Vagina (tissue), 2 donors: Measurements from ENCODE around the gene HCFC1. TPM values are rescaled to one million over a fixed set of nuclear protein-coding genes. Genes with fewer than 3 reads are reported as not detected.

Experiments
- DNase-seq, 2 donors: peaks; one replicate each; pipeline ENCODE4 v3.0.0-alpha.2; 2017; ENCODE audit errors: extremely low spot score in 2 of 2
- H3K27ac ChIP-seq: fragments of 200-600 bp; sonication (generic); one replicate; pipeline ENCODE4 v1.5.1; 2019
- H3K27me3 ChIP-seq: fragments of 200-600 bp; sonication (generic); one replicate; pipeline ENCODE4 v1.5.1; 2019
- H3K36me3 ChIP-seq, 2 donors: fragments of 200-600 bp; sonication (generic); one replicate each; pipeline ENCODE4 v1.5.1; 2017 to 2019
- H3K4me1 ChIP-seq: fragments of 200-600 bp; sonication (generic); one replicate; pipeline ENCODE4 v1.5.1; 2019
- H3K4me3 ChIP-seq, 2 donors: fragments of 200-600 bp; sonication (generic); 1 replicate in 1 of 2; 2 replicates in 1 of 2; pipeline ENCODE4 v1.5.1; 2016 to 2019
- H3K9me3 ChIP-seq: fragments of 200-600 bp; sonication (generic); one replicate; pipeline ENCODE4 v1.5.1; 2019
- POLR2A ChIP-seq, 2 donors: fragments of 450-650 bp; IDR thresholded peaks; one replicate each; pipeline ENCODE4 v1.6.1; 2017; ENCODE audit warnings: antibody characterized with exemption in 2 of 2, mild to moderate bottlenecking in 2 of 2, moderate library complexity in 2 of 2
- POLR2AphosphoS5 ChIP-seq, 2 donors: sonication (generic); formaldehyde crosslinking; IDR thresholded peaks; one replicate each; pipeline ENCODE4 v1.9.0; 2017; ENCODE audit warnings: antibody characterized with exemption in 2 of 2, mild to moderate bottlenecking in 2 of 2, low read depth in 1 of 2; ENCODE audit not compliant: insufficient read depth in 1 of 2
- intact Hi-C: fragments of 100-400 bp; cut with DNase I; formaldehyde crosslinking; loops from one replicate; pipeline ENCODE4 v1.15.1; 2023
- total RNA-seq: library from RNA; depleted of rRNA; stranded (reverse); fragments of >200 nt; gene quantifications from one replicate; pipeline ENCODE4 v1.2.3, GENCODE V29; 2016
- TF ChIP-seq, protein P1 (sequence below), 3 experiments: fragments of 450-650 bp in 2 of 3; fragments of 200-600 bp in 1 of 3; sonication (generic) in 1 of 3; IDR thresholded peaks; one replicate each; pipeline ENCODE4 v1.5.1; 2017 to 2019; ENCODE audit warnings: antibody characterized with exemption in 3 of 3, mild to moderate bottlenecking in 2 of 3, moderate library complexity in 2 of 3

The HCFC1 gene
- total RNA-seq, 1 donor from 2014 or later = 38.8 TPM

- no peaks in the 10 kb centered on the region for H3K27me3 ChIP-seq
- peak overlapping the region; percentile 38 for H3K27ac ChIP-seq
- intact Hi-C loops = loop anchor here (10.0 kb wide), 1 partner anchor 136 kb away; the partner anchor contains the start of gene SRPK3
- H3K4me1 ChIP-seq = peaks cover 30% of the 10 kb centered on the region
- H3K4me3 ChIP-seq = no peak overlapping the region
- no peak for DNase-seq
- H3K36me3 ChIP-seq = no peaks in the 10 kb centered on the region
- TF ChIP-seq POLR2AphosphoS5 (IDR thresholded peaks at IDR 0.05; ENCODE audit: insufficient read depth in 1 of 2, low read depth in 1 of 2) = no peak
- TF ChIP-seq POLR2A (IDR thresholded peaks at IDR 0.05) = no peak
- TF ChIP-seq, protein P1, sequence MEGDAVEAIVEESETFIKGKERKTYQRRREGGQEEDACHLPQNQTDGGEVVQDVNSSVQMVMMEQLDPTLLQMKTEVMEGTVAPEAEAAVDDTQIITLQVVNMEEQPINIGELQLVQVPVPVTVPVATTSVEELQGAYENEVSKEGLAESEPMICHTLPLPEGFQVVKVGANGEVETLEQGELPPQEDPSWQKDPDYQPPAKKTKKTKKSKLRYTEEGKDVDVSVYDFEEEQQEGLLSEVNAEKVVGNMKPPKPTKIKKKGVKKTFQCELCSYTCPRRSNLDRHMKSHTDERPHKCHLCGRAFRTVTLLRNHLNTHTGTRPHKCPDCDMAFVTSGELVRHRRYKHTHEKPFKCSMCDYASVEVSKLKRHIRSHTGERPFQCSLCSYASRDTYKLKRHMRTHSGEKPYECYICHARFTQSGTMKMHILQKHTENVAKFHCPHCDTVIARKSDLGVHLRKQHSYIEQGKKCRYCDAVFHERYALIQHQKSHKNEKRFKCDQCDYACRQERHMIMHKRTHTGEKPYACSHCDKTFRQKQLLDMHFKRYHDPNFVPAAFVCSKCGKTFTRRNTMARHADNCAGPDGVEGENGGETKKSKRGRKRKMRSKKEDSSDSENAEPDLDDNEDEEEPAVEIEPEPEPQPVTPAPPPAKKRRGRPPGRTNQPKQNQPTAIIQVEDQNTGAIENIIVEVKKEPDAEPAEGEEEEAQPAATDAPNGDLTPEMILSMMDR (IDR thresholded peaks at IDR 0.05) = no peak
- H3K9me3 ChIP-seq = no peaks in the 10 kb centered on the region
Observed at GRCh38 chrX:153921070-153921469, 50.5 kb downstream of the HCFC1 start.

- Histone ChIP-seq H3K27ac (no peak overlapping the region), H3K4me3 (no peak overlapping the region), H3K36me3 (no peaks in the 10 kb centered on the region), H3K9me3 (no peaks in the 10 kb centered on the region), H3K27me3 (no peaks in the 10 kb centered on the region), H3K4me1 (peaks cover 30% of the 10 kb centered on the region)
- DNase-seq = no peak
- TF ChIP-seq POLR2A (IDR thresholded peaks at IDR 0.05) = no peak
- TF ChIP-seq POLR2AphosphoS5 (IDR thresholded peaks at IDR 0.05; ENCODE audit: insufficient read depth in 1 of 2, low read depth in 1 of 2) = no peak
- TF ChIP-seq, protein P1 (IDR thresholded peaks at IDR 0.05) = no peak
- intact Hi-C loops = loop anchor here (10.0 kb wide), 1 partner anchor 136 kb away; the partner anchor contains the start of gene SRPK3
Observed at GRCh38 chrX:153920546-153920945, 51.1 kb downstream of the HCFC1 start.

GRCh38 chrX:153919281-153919680 is 52.3 kb downstream of the HCFC1 start:
- TF ChIP-seq, protein P1 (IDR thresholded peaks at IDR 0.05) = no peak
- no peak for TF ChIP-seq POLR2AphosphoS5 (IDR thresholded peaks at IDR 0.05; ENCODE audit: insufficient read depth in 1 of 2, low read depth in 1 of 2)
- TF ChIP-seq POLR2A (IDR thresholded peaks at IDR 0.05) = no peak
- H3K4me3 ChIP-seq = no peak overlapping the region
- H3K36me3 ChIP-seq = no peaks in the 10 kb centered on the region
- intact Hi-C loops = no loop called here
- no peak for DNase-seq
- H3K27ac ChIP-seq = no peak overlapping the region
- no peaks in the 10 kb centered on the region for H3K27me3 ChIP-seq
- peaks cover 30% of the 10 kb centered on the region for H3K4me1 ChIP-seq
- H3K9me3 ChIP-seq = no peaks in the 10 kb centered on the region

GRCh38 chrX:153917869-153918268 is 53.7 kb downstream of the HCFC1 start:
- no peak overlapping the region for H3K4me3 ChIP-seq

GRCh38 chrX:153913701-153914100 is 57.9 kb downstream of the HCFC1 start:
- Histone ChIP-seq H3K27ac (no peak overlapping the region), H3K27me3 (no peaks in the 10 kb centered on the region), H3K4me1 (no peaks in the 10 kb centered on the region), H3K36me3 (no peaks in the 10 kb centered on the region), H3K9me3 (no peaks in the 10 kb centered on the region), H3K4me3 (no peak overlapping the region)
- intact Hi-C loops = no loop called here
- TF ChIP-seq POLR2AphosphoS5 (IDR thresholded peaks at IDR 0.05; ENCODE audit: insufficient read depth in 1 of 2, low read depth in 1 of 2) (no peak), POLR2A (IDR thresholded peaks at IDR 0.05) (no peak)
- TF ChIP-seq, protein P1 (IDR thresholded peaks at IDR 0.05) = no peak
- DNase-seq = no peak

More at GRCh38 chrX:153917869-153918268, 53.7 kb downstream of the HCFC1 start:
- intact Hi-C loops = no loop called here
- DNase-seq = no peak
- Histone ChIP-seq H3K9me3 (no peaks in the 10 kb centered on the region), H3K27me3 (no peaks in the 10 kb centered on the region), H3K27ac (no peak overlapping the region), H3K4me1 (peaks cover 22% of the 10 kb centered on the region), H3K36me3 (no peaks in the 10 kb centered on the region)
- TF ChIP-seq POLR2A (IDR thresholded peaks at IDR 0.05) (no peak), POLR2AphosphoS5 (IDR thresholded peaks at IDR 0.05; ENCODE audit: insufficient read depth in 1 of 2, low read depth in 1 of 2) (no peak)
- TF ChIP-seq, protein P1 (IDR thresholded peaks at IDR 0.05) = no peak
